ENCODE results near the gene SLC5A2. TPM values are rescaled to one million over a fixed set of nuclear protein-coding genes. Genes with fewer than 3 reads are reported as not detected.

Gene SLC5A2
- total and polyA plus RNA-seq, 2 of the 13 experiments (the other 11 are each of a cell fraction or from before 2014, with no cell fraction given), result 0.24 to 0.97 TPM

DNA sequence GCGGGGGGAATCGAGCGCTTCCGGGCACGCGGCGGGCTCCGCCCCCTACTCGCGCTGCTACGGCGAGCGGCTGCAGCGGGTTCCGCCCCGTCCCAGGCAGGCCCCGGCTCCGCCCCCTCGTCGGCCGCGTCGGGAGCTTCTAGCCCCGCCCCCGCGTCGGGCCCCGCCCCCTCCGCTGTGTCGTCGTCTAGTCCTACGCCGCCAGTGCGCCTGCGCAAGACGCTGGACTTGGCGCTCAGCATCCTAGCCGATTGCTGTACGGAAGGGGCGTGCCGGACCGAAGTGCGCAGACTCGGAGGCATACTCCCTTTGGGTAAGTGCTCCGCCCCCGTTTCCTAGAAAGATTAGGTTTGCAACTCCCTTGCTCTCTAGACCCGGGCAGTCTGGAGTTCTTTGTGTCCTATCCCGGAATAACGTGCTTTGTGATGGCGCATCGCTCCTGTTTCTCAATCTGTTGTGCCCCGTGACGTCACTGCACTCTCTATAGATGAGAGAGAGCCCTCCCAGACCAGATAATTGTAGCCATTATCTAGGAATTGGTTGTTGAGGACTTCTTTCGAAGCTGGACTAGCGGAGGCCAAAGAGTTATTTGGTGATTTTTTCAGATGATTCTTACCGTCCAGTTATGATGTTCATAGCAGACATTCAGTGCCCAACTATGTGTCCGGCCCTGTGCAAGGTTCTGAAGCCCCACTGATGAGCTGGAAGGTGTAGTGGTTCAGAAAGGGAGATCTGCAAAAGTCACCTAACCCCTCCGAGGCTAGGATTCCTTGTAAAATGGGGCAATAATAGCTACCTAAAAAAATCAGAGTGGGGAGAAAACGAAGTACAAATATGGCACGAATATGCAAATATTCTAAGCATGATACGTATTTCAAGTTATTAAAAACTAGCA is 23.0 kb upstream of the SLC5A2 start:
- Histone ChIP-seq H3K4me3 (replicated peaks in 1 of 3; ENCODE audit: insufficient read depth in 1 of 3, low read depth in 2 of 3, low read length in 3 of 3) (peak overlapping the region; percentile 71 to 98 (median 83)), H3K36me3 (replicated peaks in 1 of 2; ENCODE audit: control insufficient read depth in 1 of 2, insufficient read depth in 2 of 2, low read length in 2 of 2) (peaks cover 26 to 37% of the 10 kb centered on the region in 2 experiments), H3K4me1 (ENCODE audit: insufficient read depth, low read length) (peaks cover 41% of the 10 kb centered on the region), H3K27ac (ENCODE audit: extremely low read length, insufficient read depth, low read length) (peak overlapping the region; percentile 95), H3K9ac (ENCODE audit: insufficient read depth, low read depth, low read length) (peak overlapping the region; percentile 97), H3K27me3 (ENCODE audit: control insufficient read depth in 1 of 2, insufficient read depth in 2 of 2, low read length in 2 of 2) (no peaks in the 10 kb centered on the region; a peak in 1 of 5 replicates), H3K9me3 (ENCODE audit: low read length) (no peaks in the 10 kb centered on the region), H2AFZ (ENCODE audit: low read length) (no peak overlapping the region), H3K79me2 (ENCODE audit: insufficient read depth, low read length) (peaks cover 38% of the 10 kb centered on the region), H4K20me1 (ENCODE audit: insufficient read depth, low read length) (peaks cover 42% of the 10 kb centered on the region), H3K4me2 (ENCODE audit: low read depth, low read length) (peak overlapping the region; percentile 99)
- in situ Hi-C loops (cut with HindIII; ENCODE audit: extremely low pct_ligation_motif_present, low pct_unique_long_range_greater_than_20kb) (loop anchor here (5.0 to 10.0 kb wide), 3 partner anchors 242 to 468 kb away; partner anchors contain the start of gene ZNF267), intact Hi-C loops (cut with micrococcal nuclease; ENCODE audit: unreplicated experiment) (loop anchor here (1.0 to 5.0 kb wide), 4 partner anchors 17 to 412 kb away; partner anchors contain the start of genes RUSF1 and ZNF267)
- ChIA-PET POLR2A (interaction anchor here (0.9 to 8.3 kb wide), 25 partner anchors 8 to 461 kb away, joined by 3 to 110 read pairs (median 8); partner anchors contain the start of genes FUS, KAT8, PYCARD and RUSF1), CTCF (ENCODE audit: low intra/inter-chr PET ratio, low total read pairs) (no interaction called here)
- WGBS (ENCODE audit: low lambda C conversion rate), result 11% methylated on average over 46 of the region's 61 CpGs
- peak; percentile 69 for ATAC-seq
- peak; percentile 98 for FAIRE-seq
- no TSS peak for BruUV-seq (replicated peaks)
- DNase-seq (ENCODE audit: low spot score), result peak; percentile 99
- peak; percentile 77; the same call in 1 of the 2 replicates for TF ChIP-seq ZNF549 (CRISPR knock-in tag; IDR thresholded peaks at IDR 0.05)
- TF ChIP-seq ZNF724P (CRISPR knock-in tag; IDR thresholded peaks at IDR 0.05; ENCODE audit: borderline replicate concordance), result 0 out of 2 replicates have a peak, but pooled peaks have one; percentile 15
- no peak for TF ChIP-seq NR2F1 (CRISPR knock-in tag; IDR thresholded peaks at IDR 0.05)
- TF ChIP-seq MED1 (CRISPR knock-in tag; IDR thresholded peaks at IDR 0.05), result peak; percentile 11; the same call in 1 of the 2 replicates
- 0 out of 2 replicates have a peak, but pooled peaks have one; percentile 38 for TF ChIP-seq HNF4A (CRISPR knock-in tag; IDR thresholded peaks at IDR 0.05)
- TF ChIP-seq ZNF670 (CRISPR knock-in tag; IDR thresholded peaks at IDR 0.05; ENCODE audit: borderline replicate concordance), result 0 out of 2 replicates have a peak, but pooled peaks have one; percentile 74
- TF ChIP-seq, protein P1, sequence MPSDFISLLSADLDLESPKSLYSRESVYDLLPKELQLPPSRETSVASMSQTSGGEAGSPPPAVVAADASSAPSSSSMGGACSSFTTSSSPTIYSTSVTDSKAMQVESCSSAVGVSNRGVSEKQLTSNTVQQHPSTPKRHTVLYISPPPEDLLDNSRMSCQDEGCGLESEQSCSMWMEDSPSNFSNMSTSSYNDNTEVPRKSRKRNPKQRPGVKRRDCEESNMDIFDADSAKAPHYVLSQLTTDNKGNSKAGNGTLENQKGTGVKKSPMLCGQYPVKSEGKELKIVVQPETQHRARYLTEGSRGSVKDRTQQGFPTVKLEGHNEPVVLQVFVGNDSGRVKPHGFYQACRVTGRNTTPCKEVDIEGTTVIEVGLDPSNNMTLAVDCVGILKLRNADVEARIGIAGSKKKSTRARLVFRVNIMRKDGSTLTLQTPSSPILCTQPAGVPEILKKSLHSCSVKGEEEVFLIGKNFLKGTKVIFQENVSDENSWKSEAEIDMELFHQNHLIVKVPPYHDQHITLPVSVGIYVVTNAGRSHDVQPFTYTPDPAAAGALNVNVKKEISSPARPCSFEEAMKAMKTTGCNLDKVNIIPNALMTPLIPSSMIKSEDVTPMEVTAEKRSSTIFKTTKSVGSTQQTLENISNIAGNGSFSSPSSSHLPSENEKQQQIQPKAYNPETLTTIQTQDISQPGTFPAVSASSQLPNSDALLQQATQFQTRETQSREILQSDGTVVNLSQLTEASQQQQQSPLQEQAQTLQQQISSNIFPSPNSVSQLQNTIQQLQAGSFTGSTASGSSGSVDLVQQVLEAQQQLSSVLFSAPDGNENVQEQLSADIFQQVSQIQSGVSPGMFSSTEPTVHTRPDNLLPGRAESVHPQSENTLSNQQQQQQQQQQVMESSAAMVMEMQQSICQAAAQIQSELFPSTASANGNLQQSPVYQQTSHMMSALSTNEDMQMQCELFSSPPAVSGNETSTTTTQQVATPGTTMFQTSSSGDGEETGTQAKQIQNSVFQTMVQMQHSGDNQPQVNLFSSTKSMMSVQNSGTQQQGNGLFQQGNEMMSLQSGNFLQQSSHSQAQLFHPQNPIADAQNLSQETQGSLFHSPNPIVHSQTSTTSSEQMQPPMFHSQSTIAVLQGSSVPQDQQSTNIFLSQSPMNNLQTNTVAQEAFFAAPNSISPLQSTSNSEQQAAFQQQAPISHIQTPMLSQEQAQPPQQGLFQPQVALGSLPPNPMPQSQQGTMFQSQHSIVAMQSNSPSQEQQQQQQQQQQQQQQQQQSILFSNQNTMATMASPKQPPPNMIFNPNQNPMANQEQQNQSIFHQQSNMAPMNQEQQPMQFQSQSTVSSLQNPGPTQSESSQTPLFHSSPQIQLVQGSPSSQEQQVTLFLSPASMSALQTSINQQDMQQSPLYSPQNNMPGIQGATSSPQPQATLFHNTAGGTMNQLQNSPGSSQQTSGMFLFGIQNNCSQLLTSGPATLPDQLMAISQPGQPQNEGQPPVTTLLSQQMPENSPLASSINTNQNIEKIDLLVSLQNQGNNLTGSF (CRISPR knock-in tag; IDR thresholded peaks at IDR 0.05), result 0 out of 2 replicates have a peak, but pooled peaks have one; percentile 18
- TF ChIP-seq, protein P2, sequence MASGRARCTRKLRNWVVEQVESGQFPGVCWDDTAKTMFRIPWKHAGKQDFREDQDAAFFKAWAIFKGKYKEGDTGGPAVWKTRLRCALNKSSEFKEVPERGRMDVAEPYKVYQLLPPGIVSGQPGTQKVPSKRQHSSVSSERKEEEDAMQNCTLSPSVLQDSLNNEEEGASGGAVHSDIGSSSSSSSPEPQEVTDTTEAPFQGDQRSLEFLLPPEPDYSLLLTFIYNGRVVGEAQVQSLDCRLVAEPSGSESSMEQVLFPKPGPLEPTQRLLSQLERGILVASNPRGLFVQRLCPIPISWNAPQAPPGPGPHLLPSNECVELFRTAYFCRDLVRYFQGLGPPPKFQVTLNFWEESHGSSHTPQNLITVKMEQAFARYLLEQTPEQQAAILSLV (CRISPR knock-in tag; IDR thresholded peaks at IDR 0.05; ENCODE audit: borderline replicate concordance), result no peak
- TF ChIP-seq AGO1 (IDR thresholded peaks at IDR 0.05; ENCODE audit: low read depth, low read length, poor library complexity, severe bottlenecking), result no peak
- TF ChIP-seq FOXA3 (CRISPR knock-in tag; IDR thresholded peaks at IDR 0.05), result 0 out of 2 replicates have a peak, but pooled peaks have one; percentile 9
- TF ChIP-seq ATF1 (CRISPR knock-in tag; IDR thresholded peaks at IDR 0.05), result peak; percentile 61; the same call in 1 of the 2 replicates
- 0 out of 2 replicates have a peak, but pooled peaks have one; percentile 12 for TF ChIP-seq CBX5 (CRISPR knock-in tag; IDR thresholded peaks at IDR 0.05; ENCODE audit: borderline replicate concordance)
- TF ChIP-seq HMG20A (CRISPR knock-in tag; IDR thresholded peaks at IDR 0.05; ENCODE audit: borderline replicate concordance), result peak; percentile 30; the same call in 1 of the 2 replicates
- TF ChIP-seq PHF21A (CRISPR knock-in tag; IDR thresholded peaks at IDR 0.05), result peak; percentile 2; the same call in 1 of the 2 replicates
- 0 out of 2 replicates have a peak, but pooled peaks have one; percentile 14 for TF ChIP-seq TARDBP (CRISPR knock-in tag; IDR thresholded peaks at IDR 0.05)
- peak; percentile 79; the same call in 1 of the 2 replicates for TF ChIP-seq NCOR1 (IDR thresholded peaks at IDR 0.05; ENCODE audit: borderline replicate concordance, low read length)
